B cell (primary cell): Measurements from ENCODE around the gene ZCCHC2. TPM values are rescaled to one million over a fixed set of nuclear protein-coding genes. Genes with fewer than 3 reads are reported as not detected.

Experiments used
- ATAC-seq: fragments of 200-7000 bp; cut with Tn5 transposase; one replicate; pipeline ENCODE4 v1.10.0; 2021; ENCODE audit warnings: low read depth, mild to moderate bottlenecking, moderate number of reproducible peaks, moderate library complexity
- CTCF ChIA-PET: fragments of 350-600 bp; sonication (Branson Sonifier 250); formaldehyde crosslinking; loops from one replicate; lab custom pipeline; 2021; ENCODE audit warnings: antibody characterized with exemption, inconsistent platforms; lab: Charles Lee
- POLR2A ChIA-PET: fragments of 350-600 bp; sonication (Branson Sonifier 250); formaldehyde crosslinking; loops from one replicate; lab custom pipeline; 2021; ENCODE audit warnings: antibody characterized with exemption; lab: Charles Lee
- DNase-seq: peaks from one replicate; pipeline ENCODE4 v3.0.0; 2013
- H2AFZ ChIP-seq: 2 replicates; pipeline ENCODE4 v1.6.1; 2012; ENCODE audit warnings: mild to moderate bottlenecking, low read depth, low read length; ENCODE audit not compliant: insufficient read depth, poor library complexity, severe bottlenecking
- H3K27ac ChIP-seq, 2 donors: 1 replicate in 1 of 2; 2 replicates in 1 of 2; pipeline ENCODE4 v1.5.1; 2012 to 2013; ENCODE audit warnings: low read length in 2 of 2, mild to moderate bottlenecking in 2 of 2, moderate library complexity in 1 of 2
- H3K27me3 ChIP-seq, 4 experiments: fragments of 200-600 bp in 1 of 4; sonication (generic) in 1 of 4; replicated peaks in 1 of 4; 1 replicate in 2 of 4; 2 replicates in 2 of 4; pipeline versions ENCODE4 v1.6.1 to v1.7.0; 2013 to 2016; ENCODE audit warnings: low read length in 3 of 4, mild to moderate bottlenecking in 2 of 4, mixed read lengths in 1 of 4, moderate library complexity in 1 of 4; ENCODE audit not compliant: insufficient read depth in 4 of 4, control insufficient read depth in 3 of 4; ENCODE audit errors: control extremely low read depth in 1 of 4
- H3K36me3 ChIP-seq, 2 experiments: replicated peaks in 1 of 2; 1 replicate in 1 of 2; 2 replicates in 1 of 2; pipeline versions ENCODE4 v1.6.1 to v1.7.1; 2013; ENCODE audit warnings: low read length in 1 of 2; ENCODE audit not compliant: insufficient read depth in 2 of 2, control insufficient read depth in 1 of 2; ENCODE audit errors: control extremely low read depth in 1 of 2, extremely low read depth in 1 of 2
- H3K4me1 ChIP-seq, 2 donors: fragments of 200-600 bp in 1 of 2; sonication (generic) in 1 of 2; 1 replicate in 1 of 2; 2 replicates in 1 of 2; pipeline versions ENCODE4 v1.5.1 to v1.6.1; 2013 to 2017; ENCODE audit warnings: low read length in 2 of 2; ENCODE audit not compliant: control insufficient read depth in 2 of 2, insufficient read depth in 2 of 2
- H3K4me2 ChIP-seq: replicated peaks from 2 replicates; pipeline ENCODE3; 2012; ENCODE audit warnings: mild to moderate bottlenecking, low read depth, low read length; ENCODE audit not compliant: poor library complexity, severe bottlenecking
- H3K4me3 ChIP-seq, 5 experiments: fragments of 200-600 bp in 1 of 5; sonication (generic) in 1 of 5; 1 replicate in 3 of 5; 2 replicates in 2 of 5; pipeline versions ENCODE4 v1.5.1 to v1.7.0; 2011 to 2016; ENCODE audit warnings: low read length in 4 of 5, mild to moderate bottlenecking in 4 of 5, low read depth in 2 of 5, control low read depth in 1 of 5, moderate library complexity in 1 of 5; ENCODE audit not compliant: insufficient read depth in 1 of 5; ENCODE audit errors: control extremely low read depth in 1 of 5, extremely low read depth in 1 of 5
- H3K79me2 ChIP-seq: fragments of 200-600 bp; sonication (generic); one replicate; pipeline ENCODE4 v1.6.0; 2016; ENCODE audit warnings: low read length; ENCODE audit not compliant: control insufficient read depth, insufficient read depth
- H3K9ac ChIP-seq: fragments of 200-600 bp; sonication (generic); 2 replicates; pipeline ENCODE4 v1.6.1; 2017; ENCODE audit warnings: mild to moderate bottlenecking, low read length, moderate library complexity
- H3K9me3 ChIP-seq, 3 donors: one replicate each; pipeline versions ENCODE4 v1.6.1 to v1.7.1; 2013; ENCODE audit warnings: low read length in 2 of 3; ENCODE audit not compliant: control insufficient read depth in 2 of 3, insufficient read depth in 1 of 3; ENCODE audit errors: control extremely low read depth in 1 of 3
- H4K20me1 ChIP-seq: 2 replicates; pipeline ENCODE4 v1.6.0; 2012; ENCODE audit warnings: mild to moderate bottlenecking, low read length; ENCODE audit not compliant: insufficient read depth, control insufficient read depth, poor library complexity, severe bottlenecking
- H3K27ac Mint-ChIP-seq: one replicate; pipeline ENCODE4 v1.8.0; 2021; ENCODE audit warnings: mixed read lengths
- H3K27me3 Mint-ChIP-seq: one replicate; pipeline ENCODE4 v1.8.0; 2021; ENCODE audit warnings: mixed read lengths
- H3K4me1 Mint-ChIP-seq: one replicate; pipeline ENCODE4 v1.8.0; 2021; ENCODE audit warnings: mixed read lengths
- H3K4me3 Mint-ChIP-seq: one replicate; pipeline ENCODE4 v1.8.0; 2021; ENCODE audit warnings: mixed read lengths
- H3K9me3 Mint-ChIP-seq: one replicate; pipeline ENCODE4 v1.8.0; 2022; ENCODE audit warnings: mixed read lengths; ENCODE audit not compliant: insufficient read depth
- EZH2 ChIP-seq: IDR thresholded peaks from 2 replicates; pipeline ENCODE4 v1.6.1; 2012; ENCODE audit warnings: borderline replicate concordance, low read depth, mild to moderate bottlenecking, moderate library complexity, low read length; ENCODE audit not compliant: insufficient read depth, poor library complexity, severe bottlenecking
- WGBS: methylation state at CpG from one replicate; pipeline ENCODE4 v1.1.5; 2013; ENCODE audit warnings: missing lambda C conversion rate; ENCODE audit not compliant: insufficient coverage; 5-methylcytosine and 5-hydroxymethylcytosine counted together
- intact Hi-C: fragments of 100-400 bp; cut with micrococcal nuclease; formaldehyde crosslinking; loops from one replicate; pipeline ENCODE4 v1.10.0; 2022
- polyA plus RNA-seq: library from polyadenylated mRNA; depleted of rRNA; stranded (reverse); fragments of >200 nt; gene quantifications from 2 replicates; pipeline ENCODE4 v1.2.3, GENCODE V29; 2012
- total RNA-seq, 2 donors: library from RNA; stranded (reverse); fragments of 120-200 nt in 1 of 2; gene quantifications; 1 replicate in 1 of 2; 2 replicates in 1 of 2; pipeline versions ENCODE4 v1.2.3 to v1.2.4, GENCODE V29; 2013 to 2022
- TF ChIP-seq, protein P1 (sequence below): fragments of 200-600 bp; IDR thresholded peaks from one replicate; pipeline ENCODE4 v1.8.0; 2022; ENCODE audit warnings: antibody characterized with exemption, mild to moderate bottlenecking

Gene ZCCHC2
- total and polyA plus RNA-seq, 2 donors (not counting 1 experiment from before 2014, with no cell fraction given): 24.5 to 53.7 TPM

DNA sequence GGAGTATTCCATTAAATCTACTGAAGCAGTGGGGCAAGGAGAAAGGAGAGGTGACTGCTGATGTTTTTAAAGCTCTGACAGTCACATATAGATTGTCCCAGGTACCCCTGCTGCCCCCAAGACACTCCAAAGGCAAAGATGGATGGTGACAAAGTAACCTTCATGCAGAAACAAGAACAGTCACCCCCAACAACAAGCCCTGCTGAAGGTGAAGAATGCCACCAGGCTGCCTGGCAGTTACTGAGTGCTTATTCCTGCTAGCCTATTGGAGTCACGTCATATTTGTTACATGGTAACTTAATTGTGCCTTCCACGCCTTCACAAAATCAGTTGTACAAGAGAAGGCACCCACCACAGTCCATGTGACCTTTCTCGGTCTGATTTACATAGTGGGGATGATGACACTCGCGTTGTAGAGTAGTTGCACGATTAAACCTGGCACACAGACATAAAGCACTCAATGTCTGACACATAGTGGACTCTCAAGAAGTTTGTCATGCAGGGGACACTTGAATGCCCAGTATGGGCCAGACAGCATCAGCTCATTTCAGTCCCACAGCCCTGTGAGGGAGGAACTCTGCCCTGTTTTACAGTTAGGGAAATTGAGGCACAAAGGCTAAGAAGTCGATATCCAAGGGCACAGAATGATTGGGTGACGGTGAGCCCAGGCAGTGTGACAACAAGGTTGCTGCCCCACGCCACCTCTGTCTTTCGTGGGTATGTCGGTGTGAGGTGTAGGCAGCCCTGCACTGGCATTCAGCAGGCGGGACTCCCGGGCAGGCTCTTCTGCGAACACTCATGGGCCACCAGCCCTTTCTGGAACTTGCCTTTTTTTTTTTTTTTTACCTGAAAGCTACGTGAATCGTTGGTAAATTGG lies 62.7 kb downstream of the ZCCHC2 start:
- intact Hi-C loops: loop anchor here (2.0 to 10.0 kb wide), 2 partner anchors 17 to 129 kb away; partner anchors contain the start of gene PHLPP1
- Histone ChIP-seq H3K36me3 (peaks cover 0 to 6% of the 10 kb centered on the region in 2 experiments), H3K4me3 (no peak overlapping the region), H3K27ac (no peak overlapping the region), H4K20me1 (no peaks in the 10 kb centered on the region), H3K9me3 (no peaks in the 10 kb centered on the region), H3K27me3 (no peaks in the 10 kb centered on the region), H3K79me2 (no peaks in the 10 kb centered on the region), H3K4me2 (no peak overlapping the region), H3K4me1 (peaks cover 13 to 20% of the 10 kb centered on the region in 2 donors), H3K9ac (no peak overlapping the region), H2AFZ (no peak overlapping the region)
- 81% methylated on average over 10 of the region's 16 CpGs for WGBS
- H3K27me3 Mint-ChIP-seq: no peaks in the 10 kb centered on the region
- H3K9me3 Mint-ChIP-seq: no peaks in the 10 kb centered on the region
- ATAC-seq (no peak), DNase-seq (no peak)
- ChIA-PET POLR2A (no interaction called here), CTCF (interaction anchor here (0.6 to 5.6 kb wide), 18 partner anchors 8 to 854 kb away, joined by 3 to 73 read pairs (median 4); partner anchors contain the start of gene RELCH)
- TF ChIP-seq, protein P1, sequence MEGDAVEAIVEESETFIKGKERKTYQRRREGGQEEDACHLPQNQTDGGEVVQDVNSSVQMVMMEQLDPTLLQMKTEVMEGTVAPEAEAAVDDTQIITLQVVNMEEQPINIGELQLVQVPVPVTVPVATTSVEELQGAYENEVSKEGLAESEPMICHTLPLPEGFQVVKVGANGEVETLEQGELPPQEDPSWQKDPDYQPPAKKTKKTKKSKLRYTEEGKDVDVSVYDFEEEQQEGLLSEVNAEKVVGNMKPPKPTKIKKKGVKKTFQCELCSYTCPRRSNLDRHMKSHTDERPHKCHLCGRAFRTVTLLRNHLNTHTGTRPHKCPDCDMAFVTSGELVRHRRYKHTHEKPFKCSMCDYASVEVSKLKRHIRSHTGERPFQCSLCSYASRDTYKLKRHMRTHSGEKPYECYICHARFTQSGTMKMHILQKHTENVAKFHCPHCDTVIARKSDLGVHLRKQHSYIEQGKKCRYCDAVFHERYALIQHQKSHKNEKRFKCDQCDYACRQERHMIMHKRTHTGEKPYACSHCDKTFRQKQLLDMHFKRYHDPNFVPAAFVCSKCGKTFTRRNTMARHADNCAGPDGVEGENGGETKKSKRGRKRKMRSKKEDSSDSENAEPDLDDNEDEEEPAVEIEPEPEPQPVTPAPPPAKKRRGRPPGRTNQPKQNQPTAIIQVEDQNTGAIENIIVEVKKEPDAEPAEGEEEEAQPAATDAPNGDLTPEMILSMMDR: no peak
- no peak for TF ChIP-seq EZH2
- H3K4me3 Mint-ChIP-seq: no peak overlapping the region
- no peak overlapping the region for H3K27ac Mint-ChIP-seq
- peaks cover 16% of the 10 kb centered on the region for H3K4me1 Mint-ChIP-seq
